ENCODE data around the gene ELMO1.

DNA sequence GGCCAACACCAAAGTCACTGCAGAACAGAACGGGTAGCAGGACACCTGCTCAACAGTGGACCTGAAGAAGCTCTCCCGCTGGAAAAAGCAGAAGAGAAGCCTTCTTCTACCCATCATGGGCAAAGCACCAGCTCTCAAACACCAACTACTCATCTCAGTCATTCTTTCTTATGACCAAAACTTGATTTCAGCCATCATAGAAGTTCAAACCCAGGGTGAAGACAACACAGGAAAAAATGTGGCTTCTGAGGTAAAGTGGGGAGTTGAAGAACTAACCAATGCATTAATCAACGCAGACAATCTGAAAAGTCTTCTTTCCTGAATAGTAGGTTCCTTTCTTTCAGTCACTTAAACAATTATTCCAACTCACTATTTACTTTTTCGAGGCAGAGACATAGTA, 83.3 kb downstream of the ELMO1 start:
- TF ChIP-seq, protein P1, sequence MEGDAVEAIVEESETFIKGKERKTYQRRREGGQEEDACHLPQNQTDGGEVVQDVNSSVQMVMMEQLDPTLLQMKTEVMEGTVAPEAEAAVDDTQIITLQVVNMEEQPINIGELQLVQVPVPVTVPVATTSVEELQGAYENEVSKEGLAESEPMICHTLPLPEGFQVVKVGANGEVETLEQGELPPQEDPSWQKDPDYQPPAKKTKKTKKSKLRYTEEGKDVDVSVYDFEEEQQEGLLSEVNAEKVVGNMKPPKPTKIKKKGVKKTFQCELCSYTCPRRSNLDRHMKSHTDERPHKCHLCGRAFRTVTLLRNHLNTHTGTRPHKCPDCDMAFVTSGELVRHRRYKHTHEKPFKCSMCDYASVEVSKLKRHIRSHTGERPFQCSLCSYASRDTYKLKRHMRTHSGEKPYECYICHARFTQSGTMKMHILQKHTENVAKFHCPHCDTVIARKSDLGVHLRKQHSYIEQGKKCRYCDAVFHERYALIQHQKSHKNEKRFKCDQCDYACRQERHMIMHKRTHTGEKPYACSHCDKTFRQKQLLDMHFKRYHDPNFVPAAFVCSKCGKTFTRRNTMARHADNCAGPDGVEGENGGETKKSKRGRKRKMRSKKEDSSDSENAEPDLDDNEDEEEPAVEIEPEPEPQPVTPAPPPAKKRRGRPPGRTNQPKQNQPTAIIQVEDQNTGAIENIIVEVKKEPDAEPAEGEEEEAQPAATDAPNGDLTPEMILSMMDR (IDR thresholded peaks at IDR 0.05): no peak
- no peak for TF ChIP-seq EP300 (IDR thresholded peaks at IDR 0.05; ENCODE audit: low read depth)
- TF ChIP-seq POLR2A (IDR thresholded peaks at IDR 0.05): no peak
- TF ChIP-seq POLR2AphosphoS5 (IDR thresholded peaks at IDR 0.05): no peak

All from transverse colon (tissue), 4 donors.